Endothelial cell of umbilical vein (primary cell): ENCODE results near the gene ZNF160. TPM values are rescaled to one million over a fixed set of nuclear protein-coding genes. Genes with fewer than 3 reads are reported as not detected.
"Not testable (repeated sequence)": the region's sequence is repeated elsewhere in the genome, so short reads cannot be mapped to it uniquely, and the experiment has no call there.

Source experiments
- BruUV-seq: library from RNA; stranded (reverse); fragments of 400-500 nt; replicated peaks from 2 replicates; lab custom pipeline; 2021; lab: Mats Ljungman, UMichigan
- CTCF ChIA-PET: fragments of 300-600, 350-600 bp; sonication (Branson Sonifier 250); formaldehyde crosslinking; loops from one replicate; lab custom pipeline; 2021; ENCODE audit warnings: antibody characterized with exemption, inconsistent platforms; lab: Charles Lee
- POLR2A ChIA-PET: fragments of 300-600, 350-600 bp; sonication (Branson Sonifier 250); formaldehyde crosslinking; loops from one replicate; lab custom pipeline; 2021; ENCODE audit warnings: antibody characterized with exemption, inconsistent platforms; lab: Charles Lee
- DNase-seq: peaks from one replicate; pipeline ENCODE4 v3.0.0-alpha.2; 2011; ENCODE audit warnings: low read depth, low spot score
- FAIRE-seq: peaks from 2 replicates; lab custom pipeline; 2011; peaks lifted over from hg19 to GRCh38; lab: Jason Lieb, UNC
- H2AFZ ChIP-seq: 2 replicates; pipeline ENCODE4 v1.6.0; 2012; ENCODE audit warnings: low read depth, low read length, control low read depth, inconsistent platforms
- H3K27ac ChIP-seq: 2 replicates; pipeline ENCODE4 v1.5.1; 2011; ENCODE audit warnings: low read depth, mild to moderate bottlenecking, control low read depth, low read length, moderate library complexity; ENCODE audit not compliant: insufficient read depth
- H3K27me3 ChIP-seq, 2 experiments: 2 replicates each; pipeline versions ENCODE4 v1.6.0 to v1.6.1; 2011; ENCODE audit warnings: low read length in 2 of 2, mixed read lengths in 1 of 2; ENCODE audit not compliant: control insufficient read depth in 2 of 2, insufficient read depth in 2 of 2
- H3K36me3 ChIP-seq, 2 experiments: 2 replicates in 1 of 2; 3 replicates in 1 of 2; pipeline ENCODE4 v1.5.1; 2011; ENCODE audit warnings: low read length in 2 of 2, mild to moderate bottlenecking in 1 of 2, moderate library complexity in 1 of 2; ENCODE audit not compliant: control insufficient read depth in 2 of 2, insufficient read depth in 2 of 2; ENCODE audit errors: extremely low read depth in 1 of 2
- H3K4me1 ChIP-seq: 3 replicates; pipeline ENCODE4 v1.5.1; 2011; ENCODE audit warnings: mild to moderate bottlenecking, low read length; ENCODE audit not compliant: control insufficient read depth, insufficient read depth; ENCODE audit errors: extremely low read depth
- H3K4me2 ChIP-seq: 2 replicates; pipeline ENCODE4 v1.6.1; 2011; ENCODE audit warnings: low read length, control low read depth, mixed read lengths; ENCODE audit not compliant: insufficient read depth
- H3K4me3 ChIP-seq, 3 experiments: fragments of 200-600 bp in 1 of 3; sonication (generic), shearing (Covaris generic) in 1 of 3; replicated peaks in 1 of 3; 2 replicates each; pipeline ENCODE4 v1.5.1; 2011 to 2016; ENCODE audit warnings: control low read depth in 3 of 3, low read length in 3 of 3, mild to moderate bottlenecking in 2 of 3, inconsistent platforms in 1 of 3, low read depth in 1 of 3, moderate library complexity in 1 of 3; ENCODE audit not compliant: insufficient read depth in 1 of 3
- H3K79me2 ChIP-seq: 2 replicates; pipeline ENCODE4 v1.6.0; 2012; ENCODE audit warnings: low read length, inconsistent platforms; ENCODE audit not compliant: control insufficient read depth, insufficient read depth
- H3K9ac ChIP-seq: replicated peaks from 2 replicates; pipeline ENCODE3; 2011; ENCODE audit warnings: low read length, control low read depth; ENCODE audit not compliant: insufficient read depth; ENCODE audit errors: extremely low read depth
- H3K9me1 ChIP-seq: replicated peaks from 3 replicates; pipeline ENCODE4 v1.6.0; 2011; ENCODE audit warnings: mild to moderate bottlenecking, low read length; ENCODE audit not compliant: control insufficient read depth, insufficient read depth; ENCODE audit errors: extremely low read depth
- H3K9me3 ChIP-seq: replicated peaks from 2 replicates; pipeline ENCODE4 v1.5.1; 2012; ENCODE audit warnings: low read length, inconsistent platforms; ENCODE audit not compliant: control insufficient read depth, insufficient read depth
- H4K20me1 ChIP-seq: replicated peaks from 2 replicates; pipeline ENCODE3; 2011; ENCODE audit warnings: mild to moderate bottlenecking, low read length; ENCODE audit not compliant: control insufficient read depth, insufficient read depth; ENCODE audit errors: extremely low read depth
- GATA2 ChIP-seq: IDR thresholded peaks from 2 replicates; pipeline ENCODE4 v1.7.0; 2011; ENCODE audit warnings: low read depth, mild to moderate bottlenecking, moderate library complexity, mixed read lengths, low read length; ENCODE audit not compliant: insufficient read length, insufficient read depth
- POLR2A ChIP-seq: IDR thresholded peaks from 2 replicates; pipeline ENCODE4 v1.6.1; 2012; ENCODE audit warnings: low read depth, mild to moderate bottlenecking, control low read depth, low read length
- POLR2AphosphoS5 ChIP-seq: IDR thresholded peaks from 2 replicates; pipeline ENCODE4 v1.6.1; 2012; ENCODE audit warnings: low read depth, mild to moderate bottlenecking, control low read depth, low read length, moderate library complexity; ENCODE audit not compliant: insufficient read depth
- dilution Hi-C: fragments of 300-500 bp; cut with MboI; formaldehyde crosslinking; loops from one replicate; pipeline ENCODE4 v1.15.0; 2019; ENCODE audit warnings: low sequenced_read_pairs; ENCODE audit not compliant: extremely low pct_ligation_motif_present
- intact Hi-C: fragments of 100-400 bp; cut with micrococcal nuclease; formaldehyde crosslinking; loops from one replicate; pipeline ENCODE4 v1.10.0; 2022
- polyA plus RNA-seq, 4 experiments: library from polyadenylated mRNA; depleted of rRNA in 3 of 4; stranded (reverse) in 3 of 4; unstranded in 1 of 4; fragments of >200 nt; gene quantifications; 2 replicates each; pipeline versions ENCODE4 v1.2.1 to v1.2.3, GENCODE V29; 2011 to 2012; ENCODE audit warnings: missing spikeins in 1 of 4
- total RNA-seq: library from RNA; stranded (reverse); gene quantifications from 2 replicates; pipeline ENCODE4 v1.2.3, GENCODE V29; 2021

The ZNF160 gene
- total and polyA plus RNA-seq, 2 donors (not counting 3 experiments of a cell fraction or from before 2014, with no cell fraction given): 11.3 to 16.4 TPM

DNA sequence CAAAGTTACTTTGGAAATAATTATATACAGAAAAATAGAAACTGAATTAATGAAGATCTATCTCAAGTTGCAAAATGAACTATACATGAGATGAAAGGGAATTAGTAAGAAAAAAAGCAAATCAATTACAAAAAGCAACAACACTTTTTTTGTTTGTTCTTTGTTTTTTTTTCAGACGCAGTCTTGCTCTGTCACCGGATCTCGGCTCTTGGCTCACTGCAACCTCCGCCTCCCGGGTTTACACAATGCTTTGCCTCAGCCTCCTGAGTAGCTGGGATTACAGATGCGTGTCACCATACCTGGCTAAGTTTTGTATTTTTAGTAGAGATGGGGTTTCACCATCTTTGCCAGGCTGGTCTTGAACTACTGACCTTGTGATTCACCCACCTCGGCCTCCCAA is 27.3 kb upstream of the ZNF160 start:
- Histone ChIP-seq H3K79me2 (no peaks in the 10 kb centered on the region), H3K9me1 (no peaks in the 10 kb centered on the region), H4K20me1 (no peaks in the 10 kb centered on the region), H3K9ac (no peak overlapping the region), H3K4me3 (no peak overlapping the region), H3K27ac (no peak overlapping the region), H3K4me2 (no peak overlapping the region), H2AFZ (no peak overlapping the region), H3K9me3 (no peaks in the 10 kb centered on the region), H3K4me1 (no peaks in the 10 kb centered on the region), H3K36me3 (no peaks in the 10 kb centered on the region), H3K27me3 (no peaks in the 10 kb centered on the region)
- no peak for FAIRE-seq
- no TSS peak for BruUV-seq
- no peak for TF ChIP-seq POLR2AphosphoS5
- TF ChIP-seq POLR2A: no peak
- TF ChIP-seq GATA2: no peak
- ChIA-PET POLR2A (no interaction called here), CTCF (interaction anchor here (0.9 to 1.7 kb wide), 2 partner anchors 53 to 65 kb away, joined by 3 to 6 read pairs; no protein-coding TSS in a partner anchor)
- dilution Hi-C loops (no loop called here), intact Hi-C loops (no loop called here)
- no peak for DNase-seq

DNA sequence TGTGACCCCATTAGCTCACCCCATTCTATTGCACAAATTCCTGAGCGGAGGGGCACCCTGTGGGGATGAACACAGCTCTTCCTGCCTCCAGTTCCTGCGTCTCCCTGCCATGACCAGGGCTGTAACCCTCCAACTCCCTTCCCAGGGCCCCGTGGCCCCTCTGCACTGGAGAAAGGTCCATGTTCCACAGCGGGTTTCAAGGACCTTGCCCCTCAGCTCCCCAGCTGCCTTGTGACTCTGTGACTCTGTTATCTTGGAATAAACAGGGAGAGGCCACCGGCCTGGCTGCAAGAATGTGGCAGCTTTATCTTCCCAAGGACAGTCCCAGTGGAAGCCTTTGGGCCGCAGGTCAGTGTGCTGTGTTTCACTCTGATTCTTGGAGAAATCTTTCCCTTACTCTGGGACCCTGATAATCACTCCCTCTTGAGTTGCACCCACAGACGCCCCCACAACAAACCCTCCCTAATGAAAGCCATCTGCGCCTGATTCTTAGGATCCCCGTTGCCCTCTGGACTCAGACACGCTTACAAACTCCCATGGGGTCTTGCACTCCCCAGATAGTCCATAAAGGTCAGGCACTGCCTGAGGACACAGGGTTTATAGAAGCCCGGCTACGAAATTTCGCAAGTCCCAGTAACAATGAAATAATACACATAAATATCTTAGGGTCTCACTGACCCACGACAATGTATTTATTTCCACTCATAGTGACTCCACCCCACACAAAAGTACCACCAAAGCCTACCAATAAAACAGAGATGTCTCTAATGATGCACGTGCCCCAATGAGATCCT is 23.7 kb upstream of the ZNF160 start:
- intact Hi-C loops, DNase-seq, dilution Hi-C loops, FAIRE-seq, BruUV-seq, H4K20me1 ChIP-seq, H3K27me3 ChIP-seq, H3K79me2 ChIP-seq, CTCF ChIA-PET, H2AFZ ChIP-seq, H3K27ac ChIP-seq, H3K4me1 ChIP-seq, H3K4me2 ChIP-seq, H3K9me1 ChIP-seq, H3K9ac ChIP-seq, H3K9me3 ChIP-seq, H3K4me3 ChIP-seq, POLR2A ChIA-PET, H3K36me3 ChIP-seq: not testable (repeated sequence)
